ENCODE results near the gene ATG2A. TPM values are rescaled to one million over a fixed set of nuclear protein-coding genes. Genes with fewer than 3 reads are reported as not detected.

The ATG2A gene
- total and polyA plus RNA-seq, 9 of the 15 experiments (the other 6 are each of a cell fraction or from before 2014, with no cell fraction given) = 0.25 to 45.9 (median 5.2) TPM

DNA sequence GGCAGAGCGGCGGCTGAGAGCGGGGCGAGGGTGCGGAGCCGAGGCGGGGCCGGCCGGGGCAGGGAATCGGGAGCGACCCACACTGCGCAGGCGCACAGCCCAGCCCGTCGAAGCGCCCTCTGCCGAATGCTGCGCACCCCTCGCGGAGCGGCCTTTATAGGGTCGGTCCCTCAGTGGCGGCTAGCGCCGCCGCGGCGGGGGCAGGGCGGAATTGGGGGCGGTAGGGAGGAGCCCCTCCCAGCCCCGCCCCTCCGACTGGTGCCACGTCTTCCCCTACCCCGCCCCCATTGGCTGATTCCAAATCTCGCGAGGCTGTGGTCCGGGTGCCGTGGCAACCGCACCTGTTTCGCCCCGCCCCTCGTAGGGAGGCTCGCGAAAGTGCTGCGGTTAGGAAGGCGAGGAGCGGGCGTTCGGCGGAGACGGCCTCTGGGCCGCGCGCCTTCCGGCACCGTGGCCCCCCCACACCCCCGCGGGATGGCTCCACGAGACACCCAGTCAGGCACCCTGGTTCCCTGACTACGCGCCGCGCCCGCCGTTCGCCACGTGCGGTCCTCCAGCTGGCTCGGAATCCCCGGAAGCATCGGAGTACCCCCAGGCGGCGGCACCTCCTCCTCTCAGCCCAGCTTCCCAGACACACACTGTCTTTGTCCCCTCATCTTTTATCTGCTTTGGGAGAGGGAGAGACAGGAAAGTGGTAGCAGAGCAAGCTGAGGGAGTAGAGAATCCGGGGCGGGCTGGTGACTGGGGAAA, 38.3 kb downstream of the ATG2A start, which contains the start of gene EHD1 (continued):
- TF ChIP-seq, protein P1, sequence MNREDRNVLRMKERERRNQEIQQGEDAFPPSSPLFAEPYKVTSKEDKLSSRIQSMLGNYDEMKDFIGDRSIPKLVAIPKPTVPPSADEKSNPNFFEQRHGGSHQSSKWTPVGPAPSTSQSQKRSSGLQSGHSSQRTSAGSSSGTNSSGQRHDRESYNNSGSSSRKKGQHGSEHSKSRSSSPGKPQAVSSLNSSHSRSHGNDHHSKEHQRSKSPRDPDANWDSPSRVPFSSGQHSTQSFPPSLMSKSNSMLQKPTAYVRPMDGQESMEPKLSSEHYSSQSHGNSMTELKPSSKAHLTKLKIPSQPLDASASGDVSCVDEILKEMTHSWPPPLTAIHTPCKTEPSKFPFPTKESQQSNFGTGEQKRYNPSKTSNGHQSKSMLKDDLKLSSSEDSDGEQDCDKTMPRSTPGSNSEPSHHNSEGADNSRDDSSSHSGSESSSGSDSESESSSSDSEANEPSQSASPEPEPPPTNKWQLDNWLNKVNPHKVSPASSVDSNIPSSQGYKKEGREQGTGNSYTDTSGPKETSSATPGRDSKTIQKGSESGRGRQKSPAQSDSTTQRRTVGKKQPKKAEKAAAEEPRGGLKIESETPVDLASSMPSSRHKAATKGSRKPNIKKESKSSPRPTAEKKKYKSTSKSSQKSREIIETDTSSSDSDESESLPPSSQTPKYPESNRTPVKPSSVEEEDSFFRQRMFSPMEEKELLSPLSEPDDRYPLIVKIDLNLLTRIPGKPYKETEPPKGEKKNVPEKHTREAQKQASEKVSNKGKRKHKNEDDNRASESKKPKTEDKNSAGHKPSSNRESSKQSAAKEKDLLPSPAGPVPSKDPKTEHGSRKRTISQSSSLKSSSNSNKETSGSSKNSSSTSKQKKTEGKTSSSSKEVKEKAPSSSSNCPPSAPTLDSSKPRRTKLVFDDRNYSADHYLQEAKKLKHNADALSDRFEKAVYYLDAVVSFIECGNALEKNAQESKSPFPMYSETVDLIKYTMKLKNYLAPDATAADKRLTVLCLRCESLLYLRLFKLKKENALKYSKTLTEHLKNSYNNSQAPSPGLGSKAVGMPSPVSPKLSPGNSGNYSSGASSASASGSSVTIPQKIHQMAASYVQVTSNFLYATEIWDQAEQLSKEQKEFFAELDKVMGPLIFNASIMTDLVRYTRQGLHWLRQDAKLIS (CRISPR knock-in tag; IDR thresholded peaks at IDR 0.05) = 0 out of 2 replicates have a peak, but pooled peaks have one; percentile 92
- TF ChIP-seq FOS (IDR thresholded peaks at IDR 0.05; ENCODE audit: extremely low read depth, insufficient read length) (no peak), MAZ (CRISPR knock-in tag; conservative IDR thresholded peaks at IDR 0.05 in 1 of 2, IDR thresholded peaks at IDR 0.05 in 1 of 2) (peak; percentile 92 to 97; a peak in 3 of 4 replicates), ZNF41 (CRISPR knock-in tag; conservative IDR thresholded peaks at IDR 0.05) (no peak), KDM1A (IDR thresholded peaks at IDR 0.05) (no peak), ZNF717 (CRISPR knock-in tag; IDR thresholded peaks at IDR 0.05) (no peak), SMC3 (conservative IDR thresholded peaks at IDR 0.05; ENCODE audit: insufficient read depth, low read depth, low read length) (peak; percentile 38; the same call in 1 of the 2 replicates), IFI16 (CRISPR knock-in tag; IDR thresholded peaks at IDR 0.05) (no peak), ZNF589 (CRISPR knock-in tag; IDR thresholded peaks at IDR 0.05; ENCODE audit: low read depth) (no peak), SRF (CRISPR knock-in tag; IDR thresholded peaks at IDR 0.05) (peak in 1 of 2 experiments; percentile 83; a peak in 1 of 4 replicates)
- TF ChIP-seq, protein P2, sequence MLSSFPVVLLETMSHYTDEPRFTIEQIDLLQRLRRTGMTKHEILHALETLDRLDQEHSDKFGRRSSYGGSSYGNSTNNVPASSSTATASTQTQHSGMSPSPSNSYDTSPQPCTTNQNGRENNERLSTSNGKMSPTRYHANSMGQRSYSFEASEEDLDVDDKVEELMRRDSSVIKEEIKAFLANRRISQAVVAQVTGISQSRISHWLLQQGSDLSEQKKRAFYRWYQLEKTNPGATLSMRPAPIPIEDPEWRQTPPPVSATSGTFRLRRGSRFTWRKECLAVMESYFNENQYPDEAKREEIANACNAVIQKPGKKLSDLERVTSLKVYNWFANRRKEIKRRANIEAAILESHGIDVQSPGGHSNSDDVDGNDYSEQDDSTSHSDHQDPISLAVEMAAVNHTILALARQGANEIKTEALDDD (IDR thresholded peaks at IDR 0.05) = no peak; the same call in 1 of the 2 replicates
- TF ChIP-seq, protein P3, sequence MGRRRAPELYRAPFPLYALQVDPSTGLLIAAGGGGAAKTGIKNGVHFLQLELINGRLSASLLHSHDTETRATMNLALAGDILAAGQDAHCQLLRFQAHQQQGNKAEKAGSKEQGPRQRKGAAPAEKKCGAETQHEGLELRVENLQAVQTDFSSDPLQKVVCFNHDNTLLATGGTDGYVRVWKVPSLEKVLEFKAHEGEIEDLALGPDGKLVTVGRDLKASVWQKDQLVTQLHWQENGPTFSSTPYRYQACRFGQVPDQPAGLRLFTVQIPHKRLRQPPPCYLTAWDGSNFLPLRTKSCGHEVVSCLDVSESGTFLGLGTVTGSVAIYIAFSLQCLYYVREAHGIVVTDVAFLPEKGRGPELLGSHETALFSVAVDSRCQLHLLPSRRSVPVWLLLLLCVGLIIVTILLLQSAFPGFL (CRISPR knock-in tag; IDR thresholded peaks at IDR 0.05) = no peak
- TF ChIP-seq, protein P4, sequence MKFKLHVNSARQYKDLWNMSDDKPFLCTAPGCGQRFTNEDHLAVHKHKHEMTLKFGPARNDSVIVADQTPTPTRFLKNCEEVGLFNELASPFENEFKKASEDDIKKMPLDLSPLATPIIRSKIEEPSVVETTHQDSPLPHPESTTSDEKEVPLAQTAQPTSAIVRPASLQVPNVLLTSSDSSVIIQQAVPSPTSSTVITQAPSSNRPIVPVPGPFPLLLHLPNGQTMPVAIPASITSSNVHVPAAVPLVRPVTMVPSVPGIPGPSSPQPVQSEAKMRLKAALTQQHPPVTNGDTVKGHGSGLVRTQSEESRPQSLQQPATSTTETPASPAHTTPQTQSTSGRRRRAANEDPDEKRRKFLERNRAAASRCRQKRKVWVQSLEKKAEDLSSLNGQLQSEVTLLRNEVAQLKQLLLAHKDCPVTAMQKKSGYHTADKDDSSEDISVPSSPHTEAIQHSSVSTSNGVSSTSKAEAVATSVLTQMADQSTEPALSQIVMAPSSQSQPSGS (CRISPR knock-in tag; IDR thresholded peaks at IDR 0.05) = no peak
- TF ChIP-seq, protein P5, sequence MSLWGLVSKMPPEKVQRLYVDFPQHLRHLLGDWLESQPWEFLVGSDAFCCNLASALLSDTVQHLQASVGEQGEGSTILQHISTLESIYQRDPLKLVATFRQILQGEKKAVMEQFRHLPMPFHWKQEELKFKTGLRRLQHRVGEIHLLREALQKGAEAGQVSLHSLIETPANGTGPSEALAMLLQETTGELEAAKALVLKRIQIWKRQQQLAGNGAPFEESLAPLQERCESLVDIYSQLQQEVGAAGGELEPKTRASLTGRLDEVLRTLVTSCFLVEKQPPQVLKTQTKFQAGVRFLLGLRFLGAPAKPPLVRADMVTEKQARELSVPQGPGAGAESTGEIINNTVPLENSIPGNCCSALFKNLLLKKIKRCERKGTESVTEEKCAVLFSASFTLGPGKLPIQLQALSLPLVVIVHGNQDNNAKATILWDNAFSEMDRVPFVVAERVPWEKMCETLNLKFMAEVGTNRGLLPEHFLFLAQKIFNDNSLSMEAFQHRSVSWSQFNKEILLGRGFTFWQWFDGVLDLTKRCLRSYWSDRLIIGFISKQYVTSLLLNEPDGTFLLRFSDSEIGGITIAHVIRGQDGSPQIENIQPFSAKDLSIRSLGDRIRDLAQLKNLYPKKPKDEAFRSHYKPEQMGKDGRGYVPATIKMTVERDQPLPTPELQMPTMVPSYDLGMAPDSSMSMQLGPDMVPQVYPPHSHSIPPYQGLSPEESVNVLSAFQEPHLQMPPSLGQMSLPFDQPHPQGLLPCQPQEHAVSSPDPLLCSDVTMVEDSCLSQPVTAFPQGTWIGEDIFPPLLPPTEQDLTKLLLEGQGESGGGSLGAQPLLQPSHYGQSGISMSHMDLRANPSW (CRISPR knock-in tag; IDR thresholded peaks at IDR 0.05) = no peak

All from K562 (cell line).